IMR-90 (cell line): Measurements from ENCODE around the gene PLEK2. TPM values are rescaled to one million over a fixed set of nuclear protein-coding genes. Genes with fewer than 3 reads are reported as not detected.

Experiments
- ATAC-seq: fragments of 200-7000 bp; cut with Tn5 transposase; 2 replicates; pipeline ENCODE4 v1.9.1; 2020; ENCODE audit warnings: low read depth, mild to moderate bottlenecking, moderate library complexity
- BruUV-seq: library from RNA; stranded (reverse); fragments of 400-500 nt; replicated peaks from 2 replicates; lab custom pipeline; 2021; lab: Mats Ljungman, UMichigan
- CTCF ChIA-PET: fragments of 300-600 bp; formaldehyde crosslinking; extraction: SDS; loops from one replicate; lab custom pipeline; 2021; ENCODE audit warnings: antibody characterized with exemption; lab: Yijun Ruan, JAX
- POLR2A ChIA-PET: fragments of 300-600 bp; sonication (Branson Sonifier 250); formaldehyde crosslinking; loops from one replicate; lab custom pipeline; 2022; ENCODE audit warnings: antibody characterized with exemption; ENCODE audit not compliant: unreplicated experiment; lab: Charles Lee
- DNase-seq: peaks from one replicate; pipeline ENCODE4 v3.0.0; 2013
- H2AFZ ChIP-seq: replicated peaks from 2 replicates; pipeline ENCODE3; 2013; ENCODE audit warnings: low read length, mild to moderate bottlenecking; ENCODE audit not compliant: poor library complexity
- H2AK5ac ChIP-seq: 2 replicates; pipeline ENCODE4 v1.6.1; 2013; ENCODE audit warnings: low read depth, low read length, inconsistent platforms
- H2AK9ac ChIP-seq: replicated peaks from 2 replicates; pipeline ENCODE3; 2013; ENCODE audit warnings: mild to moderate bottlenecking, low read depth, low read length, moderate library complexity; ENCODE audit not compliant: poor library complexity
- H2BK120ac ChIP-seq: 2 replicates; pipeline ENCODE4 v1.6.1; 2013; ENCODE audit warnings: low read depth, low read length, inconsistent platforms
- H2BK15ac ChIP-seq: 3 replicates; pipeline ENCODE4 v1.6.1; 2013; ENCODE audit warnings: low read depth, low read length, inconsistent platforms
- H2BK20ac ChIP-seq: 2 replicates; pipeline ENCODE4 v1.6.1; 2013; ENCODE audit warnings: low read depth, mild to moderate bottlenecking, inconsistent platforms, low read length, moderate library complexity
- H2BK5ac ChIP-seq: 2 replicates; pipeline ENCODE4 v1.6.1; 2013; ENCODE audit warnings: mild to moderate bottlenecking, low read depth, low read length, inconsistent platforms; ENCODE audit not compliant: poor library complexity, severe bottlenecking
- H3K14ac ChIP-seq: replicated peaks from 2 replicates; pipeline ENCODE4 v1.6.1; 2013; ENCODE audit warnings: low read depth, low read length, inconsistent platforms
- H3K18ac ChIP-seq: 2 replicates; pipeline ENCODE4 v1.6.1; 2013; ENCODE audit warnings: low read depth, low read length, control low read depth
- H3K23ac ChIP-seq: 2 replicates; pipeline ENCODE4 v1.6.1; 2013; ENCODE audit warnings: low read depth, low read length, inconsistent platforms
- H3K27ac ChIP-seq: 2 replicates; pipeline ENCODE4 v1.5.1; 2013; ENCODE audit warnings: mild to moderate bottlenecking, control low read depth, low read length; ENCODE audit not compliant: insufficient read depth
- H3K27me3 ChIP-seq: 2 replicates; pipeline ENCODE4 v1.6.1; 2013; ENCODE audit warnings: low read length; ENCODE audit not compliant: control insufficient read depth, insufficient read depth
- H3K36me3 ChIP-seq: 2 replicates; pipeline ENCODE4 v1.6.1; 2013; ENCODE audit warnings: low read length, mixed read lengths; ENCODE audit not compliant: control insufficient read depth, insufficient read depth
- H3K4ac ChIP-seq: 2 replicates; pipeline ENCODE4 v1.6.1; 2013; ENCODE audit warnings: low read depth, low read length, inconsistent platforms
- H3K4me1 ChIP-seq: 2 replicates; pipeline ENCODE4 v1.6.1; 2013; ENCODE audit warnings: low read length, mixed read lengths; ENCODE audit not compliant: control insufficient read depth, insufficient read depth
- H3K4me2 ChIP-seq: 2 replicates; pipeline ENCODE4 v1.6.1; 2013; ENCODE audit warnings: low read depth, mild to moderate bottlenecking, control low read depth, low read length, moderate library complexity
- H3K4me3 ChIP-seq: 2 replicates; pipeline ENCODE4 v1.5.1; 2013; ENCODE audit warnings: low read depth, mild to moderate bottlenecking, control low read depth, low read length, moderate library complexity; ENCODE audit not compliant: insufficient read depth
- H3K56ac ChIP-seq: 2 replicates; pipeline ENCODE4 v1.6.1; 2013; ENCODE audit warnings: low read length, inconsistent platforms; ENCODE audit not compliant: insufficient read depth; ENCODE audit errors: extremely low read depth
- H3K79me1 ChIP-seq, 2 experiments: 2 replicates each; pipeline ENCODE4 v1.6.1; 2013; ENCODE audit warnings: low read length in 2 of 2, inconsistent platforms in 1 of 2, low read depth in 1 of 2
- H3K9ac ChIP-seq: 2 replicates; pipeline ENCODE4 v1.6.1; 2013; ENCODE audit warnings: low read depth, low read length, control low read depth
- H3K9me1 ChIP-seq: 2 replicates; pipeline ENCODE4 v1.6.1; 2013; ENCODE audit warnings: low read length, inconsistent platforms; ENCODE audit not compliant: insufficient read depth
- H3K9me3 ChIP-seq: 2 replicates; pipeline ENCODE4 v1.6.1; 2013; ENCODE audit warnings: low read length; ENCODE audit not compliant: control insufficient read depth, insufficient read depth
- H4K20me1 ChIP-seq: 2 replicates; pipeline ENCODE4 v1.6.1; 2013; ENCODE audit warnings: low read length, inconsistent platforms; ENCODE audit not compliant: insufficient read depth
- H4K5ac ChIP-seq: 2 replicates; pipeline ENCODE4 v1.6.1; 2013; ENCODE audit warnings: mild to moderate bottlenecking, low read depth, low read length, control low read depth
- H4K8ac ChIP-seq, 2 experiments: 2 replicates each; pipeline ENCODE4 v1.6.1; 2013; ENCODE audit warnings: low read depth in 2 of 2, low read length in 2 of 2, control low read depth in 1 of 2, inconsistent platforms in 1 of 2
- H4K91ac ChIP-seq: 2 replicates; pipeline ENCODE4 v1.6.1; 2013; ENCODE audit warnings: low read depth, low read length, inconsistent platforms; ENCODE audit not compliant: insufficient read depth
- BHLHE40 ChIP-seq: fragments of 150-350 bp; IDR thresholded peaks from 2 replicates; pipeline ENCODE4 v1.6.1; 2016; ENCODE audit warnings: mild to moderate bottlenecking, low read depth, low read length
- CEBPB ChIP-seq: IDR thresholded peaks from 2 replicates; pipeline ENCODE4 v1.6.1; 2012; ENCODE audit warnings: low read depth, low read length, improper control_type of control experiment
- CHD1 ChIP-seq: IDR thresholded peaks from 2 replicates; pipeline ENCODE4 v1.6.1; 2012; ENCODE audit warnings: low read depth, low read length, improper control_type of control experiment
- CTCF ChIP-seq: conservative IDR thresholded peaks from 2 replicates; pipeline ENCODE4 v1.5.1; 2012; ENCODE audit warnings: mild to moderate bottlenecking, low read depth, low read length, improper control_type of control experiment
- ELK1 ChIP-seq: fragments of 150-350 bp; IDR thresholded peaks from 2 replicates; pipeline ENCODE4 v1.6.1; 2016; ENCODE audit warnings: low read depth, mild to moderate bottlenecking, low read length, moderate library complexity, borderline replicate concordance
- FOS ChIP-seq: fragments of 150-350 bp; IDR thresholded peaks from 2 replicates; pipeline ENCODE4 v1.6.1; 2016; ENCODE audit warnings: low read depth, low read length
- MAFK ChIP-seq: IDR thresholded peaks from 2 replicates; pipeline ENCODE4 v1.6.1; 2012; ENCODE audit warnings: low read depth, low read length, improper control_type of control experiment
- MAZ ChIP-seq: IDR thresholded peaks from 2 replicates; pipeline ENCODE4 v1.6.1; 2012; ENCODE audit warnings: low read depth, mild to moderate bottlenecking, low read length, improper control_type of control experiment, moderate library complexity, borderline replicate concordance
- MXI1 ChIP-seq: IDR thresholded peaks from 2 replicates; pipeline ENCODE4 v1.6.1; 2012; ENCODE audit warnings: low read depth, mild to moderate bottlenecking, low read length, moderate library complexity, borderline replicate concordance
- NFE2L2 ChIP-seq: fragments of 150-350 bp; IDR thresholded peaks from 2 replicates; pipeline ENCODE4 v1.6.1; 2016; ENCODE audit warnings: low read depth, mild to moderate bottlenecking, low read length
- POLR2A ChIP-seq: IDR thresholded peaks from 2 replicates; pipeline ENCODE4 v1.6.1; 2012; ENCODE audit warnings: mild to moderate bottlenecking, low read depth, low read length
- RAD21 ChIP-seq: IDR thresholded peaks from 2 replicates; pipeline ENCODE4 v1.6.1; 2012; ENCODE audit warnings: low read length, improper control_type of control experiment
- RCOR1 ChIP-seq: IDR thresholded peaks from 2 replicates; pipeline ENCODE4 v1.6.1; 2012; ENCODE audit warnings: mild to moderate bottlenecking, low read length, improper control_type of control experiment; ENCODE audit not compliant: insufficient replicate concordance
- RFX5 ChIP-seq: IDR thresholded peaks from 2 replicates; pipeline ENCODE4 v1.8.0; 2012; ENCODE audit warnings: low read depth, mild to moderate bottlenecking, low read length, moderate library complexity
- SMC3 ChIP-seq: fragments of 150-350 bp; IDR thresholded peaks from 2 replicates; pipeline ENCODE4 v1.6.1; 2016; ENCODE audit warnings: low read depth, mild to moderate bottlenecking, antibody characterized with exemption, low read length, moderate library complexity
- USF2 ChIP-seq: fragments of 150-350 bp; IDR thresholded peaks from 2 replicates; pipeline ENCODE4 v1.6.1; 2017; ENCODE audit warnings: mild to moderate bottlenecking, antibody characterized with exemption, low read length, low read depth
- WGBS, 2 experiments: methylation state at CpG; one replicate each; pipeline versions ENCODE4 v1.1.5 to v1.1.7; 2013; ENCODE audit warnings: missing lambda C conversion rate in 2 of 2; ENCODE audit not compliant: insufficient read length in 1 of 2; ENCODE audit errors: extremely low coverage in 2 of 2; 5-methylcytosine and 5-hydroxymethylcytosine counted together
- dilution Hi-C: fragments of 300-500 bp; cut with HindIII; formaldehyde crosslinking; loops from one replicate; pipeline ENCODE4 v1.14.3; 2018; ENCODE audit warnings: low sequenced_read_pairs; ENCODE audit not compliant: unreplicated experiment
- in situ Hi-C: fragments of 300-500 bp; cut with MboI; formaldehyde crosslinking; loops from 3 replicates; pipeline ENCODE4 v1.14.3; 2019; ENCODE audit warnings: low sequenced_read_pairs, inconsistent platforms, mixed read lengths
- intact Hi-C: fragments of 100-400 bp; cut with micrococcal nuclease; formaldehyde crosslinking; loops from 2 replicates; pipeline ENCODE4 v1.10.0; 2022
- polyA plus RNA-seq, 3 experiments: library from polyadenylated mRNA; depleted of rRNA; stranded (reverse); fragments of >200 nt; gene quantifications; 2 replicates each; pipeline ENCODE4 v1.2.3, GENCODE V29; 2012; ENCODE audit warnings: low replicate concordance in 1 of 3
- total RNA-seq: library from RNA; depleted of rRNA; stranded (reverse); fragments of >200 nt; gene quantifications from 2 replicates; pipeline ENCODE4 v1.2.3, GENCODE V29; 2012

Gene PLEK2
- total and polyA plus RNA-seq, 2 of the 4 experiments (the other 2 are of a cell fraction) = 1.7 to 2.5 TPM

GRCh38 chr14:67392800-67393199, 19.2 kb downstream of the PLEK2 start:
- Histone ChIP-seq H2AK9ac (no peak overlapping the region), H2BK15ac (no peak overlapping the region), H4K5ac (no peak overlapping the region), H3K27me3 (no peaks in the 10 kb centered on the region), H2BK120ac (no peak overlapping the region), H3K23ac (no peak overlapping the region), H3K79me1 (no peaks in the 10 kb centered on the region), H2BK5ac (no peak overlapping the region), H2BK20ac (no peak overlapping the region), H3K4me3 (no peak overlapping the region), H3K56ac (no peak overlapping the region), H3K9me3 (no peaks in the 10 kb centered on the region), H3K14ac (no peak overlapping the region), H3K27ac (no peak overlapping the region), H2AK5ac (no peak overlapping the region), H2AFZ (no peak overlapping the region), H3K36me3 (no peaks in the 10 kb centered on the region), H3K18ac (no peak overlapping the region), H3K4ac (no peak overlapping the region), H4K91ac (no peak overlapping the region), H3K4me1 (no peaks in the 10 kb centered on the region), H4K8ac (no peak overlapping the region), H3K4me2 (no peak overlapping the region), H3K9me1 (peaks cover 3% of the 10 kb centered on the region; the same call in 1 of the 2 replicates), H3K9ac (no peak overlapping the region), H4K20me1 (no peaks in the 10 kb centered on the region)
- intact Hi-C loops (no loop called here), in situ Hi-C loops (no loop called here), dilution Hi-C loops (no loop called here)
- WGBS, 2 experiments = 90% methylated on average over 4 of the region's 9 CpGs; no CpG with 5 or more reads in 1 of the 2 experiments
- TF ChIP-seq USF2 (no peak), CTCF (no peak), POLR2A (no peak), MAZ (no peak), ELK1 (no peak), BHLHE40 (no peak), RCOR1 (no peak), RAD21 (no peak), RFX5 (no peak), NFE2L2 (no peak), FOS (no peak), CHD1 (no peak), MXI1 (no peak), CEBPB (no peak), SMC3 (no peak), MAFK (no peak)
- DNase-seq (no peak), ATAC-seq (no peak)
- no TSS peak for BruUV-seq
- POLR2A ChIA-PET = no interaction called here
- CTCF ChIA-PET = no interaction called here
